ENCODE data around the gene TM4SF20. TPM values are rescaled to one million over a fixed set of nuclear protein-coding genes. Genes with fewer than 3 reads are reported as not detected.
"Not testable (repeated sequence)": the region's sequence is repeated elsewhere in the genome, so short reads cannot be mapped to it uniquely, and the experiment has no call there.

TM4SF20 gene
- total RNA-seq, 1 donor from 2014 or later = not detected

DNA sequence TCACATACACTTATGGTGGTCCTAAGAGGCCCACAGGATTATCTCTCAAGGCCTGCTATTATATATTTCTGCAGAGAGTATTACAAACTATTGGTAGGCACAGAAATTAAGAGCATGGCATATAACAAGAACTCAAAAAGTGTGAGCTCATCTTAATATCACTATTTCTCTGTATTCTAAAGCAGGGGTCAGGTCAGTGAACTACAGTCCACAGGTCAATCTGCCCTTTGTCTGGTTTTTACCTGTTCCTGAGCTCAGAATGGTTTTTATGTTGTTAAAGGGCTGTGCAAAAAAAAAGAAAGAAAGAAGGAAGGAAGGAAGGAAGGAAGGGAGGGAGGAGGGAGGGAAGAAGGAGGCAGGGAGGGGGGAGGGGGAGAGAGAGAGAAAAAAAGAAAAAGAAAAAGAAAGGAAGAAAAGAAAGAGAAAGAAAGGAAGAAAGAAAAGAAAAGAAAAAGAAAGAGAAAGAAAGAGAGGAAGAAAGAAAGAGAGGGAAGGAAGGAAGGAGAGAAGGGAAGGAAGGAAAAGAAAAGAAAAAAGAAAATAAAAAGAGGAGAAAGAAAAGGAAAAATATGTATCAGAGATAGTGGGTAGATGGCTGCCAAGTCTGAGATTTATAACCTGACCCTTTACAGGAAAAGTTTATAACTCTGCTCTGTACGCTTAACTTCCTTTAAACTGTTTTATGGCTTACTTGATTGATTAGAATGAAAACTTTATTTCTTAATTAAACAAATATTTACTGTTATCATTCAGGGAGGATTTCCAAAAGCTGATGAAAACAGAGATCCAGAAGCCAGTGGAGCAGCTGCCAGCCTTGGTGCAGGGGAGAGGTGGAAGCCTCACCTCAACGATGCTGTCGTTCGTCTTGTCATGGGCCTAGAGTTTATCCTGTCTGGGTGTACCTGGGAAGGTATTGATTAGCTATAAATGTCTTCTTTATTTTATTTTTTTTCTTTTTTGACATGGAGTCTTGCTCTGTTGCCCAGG lies 19.9 kb upstream of the TM4SF20 start:
- DNase-seq (ENCODE audit: low spot score in 2 of 2) (no peak), FAIRE-seq (no peak)

DNA sequence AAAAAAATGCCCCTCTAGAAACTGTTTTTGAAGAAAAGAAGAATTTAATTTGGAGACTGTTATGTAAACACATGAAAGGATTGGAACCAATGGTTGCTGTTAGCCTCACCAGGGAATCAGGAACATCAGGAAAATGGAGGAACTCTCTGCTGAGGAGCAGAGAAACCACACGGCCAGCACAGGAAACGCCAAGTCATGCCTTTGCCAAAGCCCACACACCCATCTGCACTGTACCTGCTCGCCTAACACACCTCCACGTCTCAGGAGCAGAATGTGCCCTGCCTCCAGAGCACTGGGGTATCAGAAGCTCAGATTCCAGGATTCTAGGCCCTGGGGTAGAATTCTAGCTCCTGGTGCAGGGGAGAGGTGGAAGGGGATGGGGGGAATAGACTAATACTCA lies 18.5 kb upstream of the TM4SF20 start:
- DNase-seq (ENCODE audit: low spot score in 2 of 2) (no peak), FAIRE-seq (no peak)

DNA sequence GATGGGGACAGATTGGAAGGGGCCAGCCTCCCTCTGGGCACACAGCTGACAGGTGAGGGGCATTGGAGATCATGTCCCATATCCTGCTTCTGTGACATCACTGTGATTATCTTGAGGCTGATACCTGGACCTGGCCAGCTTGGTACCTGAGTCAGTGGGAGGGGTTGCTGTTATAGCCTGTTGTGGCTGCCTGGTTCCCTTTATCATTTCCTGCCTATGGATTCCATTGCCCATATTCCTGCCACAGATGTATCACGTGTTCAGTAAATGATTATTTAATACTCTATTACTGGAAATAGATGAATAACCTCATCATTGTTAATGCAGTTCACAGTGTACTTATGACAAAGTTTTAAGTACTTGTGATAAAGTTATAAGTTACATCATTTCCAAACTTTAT lies 16.4 kb upstream of the TM4SF20 start:
- FAIRE-seq = no peak
- DNase-seq (ENCODE audit: low spot score in 2 of 2) = no peak

DNA sequence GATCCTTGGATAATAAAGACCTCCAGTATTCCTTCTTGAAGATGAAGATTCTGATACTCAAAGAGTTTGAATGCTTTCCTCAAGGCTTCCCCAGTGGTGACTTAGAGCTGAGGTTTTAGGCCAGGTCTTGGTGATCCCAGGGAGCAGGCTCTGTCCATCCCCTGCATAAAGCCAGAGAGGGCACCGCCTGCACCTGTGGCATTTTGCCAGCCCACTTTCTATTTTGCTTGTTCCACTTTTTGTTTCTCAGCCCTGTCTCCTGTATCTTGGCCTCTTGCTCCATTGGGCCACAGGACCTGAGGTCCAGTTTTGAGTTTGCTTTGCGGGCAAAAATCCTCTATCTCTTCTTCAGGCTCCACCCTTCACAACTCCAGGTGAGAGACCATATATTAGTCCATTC lies 15.3 kb upstream of the TM4SF20 start:
- no peak for DNase-seq (ENCODE audit: low spot score in 2 of 2)
- no peak for FAIRE-seq

DNA sequence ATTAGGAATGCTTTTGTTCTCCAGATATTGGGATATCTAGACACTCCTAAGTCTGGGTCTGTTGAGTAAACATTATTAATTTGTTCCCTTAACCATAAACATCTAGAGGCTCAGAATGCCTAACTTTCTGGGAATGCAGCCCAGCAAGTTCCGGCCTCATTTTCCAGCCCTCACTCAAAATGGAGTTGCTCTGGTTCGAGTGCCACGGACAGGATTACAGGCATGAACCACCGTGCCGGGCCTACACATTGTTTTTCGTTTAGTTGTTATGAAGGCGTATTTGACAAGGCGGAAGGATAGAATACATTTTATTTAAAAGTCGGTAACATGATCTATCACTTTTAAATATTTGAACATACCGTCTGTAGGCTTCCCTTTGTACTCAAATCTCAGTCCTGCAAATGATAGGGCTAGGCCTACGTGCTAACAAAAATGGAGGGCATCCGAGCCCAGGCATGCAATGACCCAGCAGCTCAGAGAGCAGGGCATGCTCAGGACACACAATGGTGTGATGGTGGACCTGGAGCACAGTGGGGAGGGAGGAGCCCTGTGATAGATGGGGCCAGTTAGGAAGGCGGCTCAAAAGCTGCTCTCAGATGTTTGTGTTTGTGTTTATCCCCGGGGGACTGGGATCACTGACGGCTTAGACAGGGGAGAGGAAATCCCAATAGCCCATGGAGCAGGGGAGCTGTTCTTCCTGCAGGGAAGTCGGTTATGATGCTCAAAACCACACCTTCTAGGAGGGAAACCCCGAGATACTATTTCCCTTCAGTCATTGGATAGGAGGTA lies 11.6 kb upstream of the TM4SF20 start:
- no peak for FAIRE-seq
- no peak for DNase-seq (ENCODE audit: low spot score in 2 of 2)

DNA sequence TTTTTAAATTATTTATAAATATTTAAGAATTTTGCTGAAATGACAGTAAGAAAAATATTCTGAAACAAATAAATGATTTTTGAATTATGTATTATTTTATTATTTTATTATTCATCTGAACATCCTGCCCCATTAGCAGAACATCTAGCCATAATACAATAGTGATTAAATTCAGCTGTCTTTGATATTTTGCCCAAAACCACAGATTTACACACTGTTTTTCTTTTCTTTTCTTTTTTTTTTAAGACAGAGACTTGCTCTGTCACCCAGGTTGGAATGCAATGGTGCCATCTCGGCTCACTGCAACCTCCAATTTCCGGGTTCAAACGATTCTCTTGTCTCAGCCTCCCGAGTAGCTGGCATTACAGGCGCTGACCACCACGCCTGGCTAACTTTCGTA lies 10.6 kb upstream of the TM4SF20 start:
- FAIRE-seq (peak; percentile 84), DNase-seq (ENCODE audit: low spot score in 2 of 2) (no peak)

DNA sequence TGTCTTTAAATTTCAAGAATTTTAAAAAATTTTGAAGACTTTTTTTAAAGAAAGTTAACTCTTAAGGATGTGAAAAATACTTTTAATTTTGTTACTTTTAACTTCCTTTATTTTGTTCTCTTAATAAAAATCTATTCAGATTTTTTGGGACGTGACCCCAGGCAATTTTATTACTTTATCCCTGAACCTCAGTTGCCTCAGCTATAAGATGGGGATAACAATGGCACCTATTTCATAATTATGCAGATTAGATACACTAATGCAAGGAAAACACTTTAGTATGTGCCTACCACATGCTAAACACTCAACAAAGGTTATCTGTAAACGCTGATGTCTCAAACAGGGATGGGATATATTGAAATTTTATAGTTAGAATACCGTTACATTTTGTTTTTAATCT lies 10.1 kb upstream of the TM4SF20 start:
- peak; percentile 96 for FAIRE-seq
- no peak for DNase-seq (ENCODE audit: low spot score in 2 of 2)

DNA sequence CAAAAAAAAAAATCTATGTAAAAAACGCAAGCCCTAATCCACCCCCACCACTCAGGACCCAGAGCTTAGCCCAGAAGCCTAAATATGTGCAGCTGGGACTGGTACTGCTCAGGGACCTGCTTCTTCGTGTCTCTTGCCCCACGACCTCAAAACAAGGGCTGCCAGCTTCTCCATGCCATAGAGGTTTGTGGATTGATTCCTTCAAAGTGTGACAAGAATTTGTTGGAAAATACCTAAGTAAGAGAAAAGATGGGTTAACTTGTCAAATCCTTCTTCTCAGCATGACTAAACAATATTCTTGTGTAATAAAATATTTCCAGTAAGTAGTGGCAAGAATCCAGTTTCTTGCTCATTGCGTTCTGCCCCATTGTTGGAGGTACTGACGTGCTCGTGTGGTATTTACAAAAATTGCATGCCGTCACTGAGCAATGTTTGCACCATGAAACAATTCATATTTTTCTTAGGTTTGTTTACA lies 9.5 kb upstream of the TM4SF20 start:
- DNase-seq (ENCODE audit: low spot score in 2 of 2) (no peak), FAIRE-seq (no peak)

DNA sequence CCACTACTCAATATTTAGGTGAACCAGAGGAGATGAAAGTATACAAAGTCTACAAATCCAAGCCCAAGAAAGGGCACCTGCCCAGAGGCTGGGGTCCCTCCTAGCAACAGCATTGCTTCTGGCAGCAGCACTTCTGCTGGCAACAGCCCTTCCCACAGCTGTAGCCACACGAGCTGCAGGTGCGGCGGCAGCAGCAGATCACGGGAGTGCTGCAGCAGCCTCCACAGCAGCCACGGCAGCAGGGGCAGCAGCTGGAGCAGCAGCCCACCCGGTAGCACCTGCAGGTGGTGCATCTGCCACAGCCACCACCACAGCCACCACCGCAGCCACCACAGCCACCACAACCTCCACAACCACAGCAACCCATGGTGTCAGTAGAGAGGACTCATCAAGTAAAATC lies 8.5 kb upstream of the TM4SF20 start, which contains the start of gene SCYGR1:
SCYGR1 (minus strand) TSS at position 367 of the 400 bp plus-strand sequence; CDS start at position 367, 0 bp downstream.
- not testable (repeated sequence) for DNase-seq (ENCODE audit: low spot score in 2 of 2); FAIRE-seq

DNA sequence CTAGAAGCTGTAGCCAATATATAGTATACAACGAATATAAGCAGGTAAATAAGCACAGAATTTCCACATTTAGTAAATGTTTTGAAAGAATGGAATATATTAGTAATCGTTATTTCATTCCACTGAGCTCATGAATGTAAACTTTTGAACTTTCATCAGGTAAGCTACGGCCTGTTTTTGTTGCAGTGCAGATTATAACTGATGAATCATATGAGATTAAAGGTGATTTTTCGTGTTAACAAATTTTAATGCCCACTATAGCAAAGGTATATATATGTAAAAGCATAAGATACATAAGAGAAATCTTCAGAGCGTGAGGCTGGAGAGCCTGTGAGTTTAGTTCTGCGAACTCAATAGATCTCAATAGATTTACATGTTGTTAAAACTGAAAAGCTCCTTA lies 7.5 kb upstream of the TM4SF20 start:
- no peak for DNase-seq (ENCODE audit: low spot score in 2 of 2)
- no peak for FAIRE-seq

DNA sequence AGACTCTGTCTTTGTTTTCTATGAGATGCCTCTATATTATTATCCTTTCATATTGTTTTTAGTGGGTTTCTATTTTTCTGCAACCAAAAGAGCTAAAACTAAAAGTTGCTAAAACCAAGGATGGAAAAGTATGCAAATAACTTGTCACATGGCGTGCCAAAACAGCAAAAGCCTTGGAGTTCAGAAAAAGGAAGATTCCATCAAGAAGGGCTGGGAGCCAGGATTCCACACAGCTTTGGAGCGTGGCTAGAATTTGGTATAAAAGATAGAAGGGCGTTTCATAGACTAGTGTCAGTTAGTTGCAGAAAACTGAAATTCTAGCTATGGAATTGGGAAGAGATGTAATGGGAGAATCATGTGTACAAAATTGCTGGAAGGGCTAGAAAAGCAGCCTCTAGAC lies 4.6 kb upstream of the TM4SF20 start:
- FAIRE-seq = no peak
- no peak for DNase-seq (ENCODE audit: low spot score in 2 of 2)

DNA sequence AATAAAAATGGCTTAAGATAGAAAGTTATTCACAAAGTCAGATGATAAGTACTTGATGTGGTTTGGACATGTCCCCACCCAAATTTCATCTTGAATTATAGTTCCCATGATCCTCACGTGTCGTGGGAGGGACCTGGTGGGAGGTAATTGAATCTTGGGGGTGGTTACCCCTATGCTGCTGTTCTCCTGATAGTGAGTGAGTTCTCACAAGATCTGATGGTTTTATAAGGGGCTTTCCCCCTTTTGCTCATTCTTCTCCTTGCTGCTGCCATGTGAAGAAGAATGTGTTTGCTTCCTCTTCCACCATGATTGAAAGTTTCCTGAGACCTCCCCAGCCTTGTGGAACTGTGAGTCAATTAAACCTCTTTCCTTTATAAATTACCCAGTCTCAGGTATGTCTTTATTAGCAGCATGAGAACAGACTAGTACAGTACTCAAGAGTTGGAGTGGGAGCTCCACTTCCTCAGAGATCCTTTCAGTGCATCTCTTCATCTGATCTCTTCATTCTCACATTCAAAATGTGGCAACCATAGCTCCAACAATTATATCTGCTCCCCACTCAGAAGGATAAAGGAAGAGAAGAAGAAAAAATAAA lies 3.2 kb upstream of the TM4SF20 start:
- FAIRE-seq; DNase-seq (ENCODE audit: low spot score in 2 of 2): not testable (repeated sequence)

DNA sequence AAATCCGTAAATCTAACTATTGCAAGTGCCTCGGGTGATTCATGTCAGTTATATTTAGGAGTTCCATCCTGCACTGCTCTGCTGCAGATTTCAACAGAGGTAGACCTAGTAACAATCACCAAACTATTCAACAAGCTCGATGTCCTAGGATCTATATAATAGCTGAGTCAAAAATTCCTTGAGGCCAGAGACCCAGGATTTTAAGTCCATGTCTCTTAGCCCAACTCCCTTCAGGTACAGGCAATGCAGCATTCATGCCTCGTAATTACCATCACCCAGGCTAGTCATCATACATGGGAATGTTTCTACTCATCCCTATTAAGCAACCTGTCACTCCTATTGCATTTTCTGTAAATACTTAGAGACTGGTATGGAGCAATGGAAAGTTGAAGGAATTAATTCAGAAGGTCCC lies 729 bp downstream of the TM4SF20 start:
- DNase-seq (ENCODE audit: low spot score in 2 of 2) = no peak
- no peak for FAIRE-seq

DNA sequence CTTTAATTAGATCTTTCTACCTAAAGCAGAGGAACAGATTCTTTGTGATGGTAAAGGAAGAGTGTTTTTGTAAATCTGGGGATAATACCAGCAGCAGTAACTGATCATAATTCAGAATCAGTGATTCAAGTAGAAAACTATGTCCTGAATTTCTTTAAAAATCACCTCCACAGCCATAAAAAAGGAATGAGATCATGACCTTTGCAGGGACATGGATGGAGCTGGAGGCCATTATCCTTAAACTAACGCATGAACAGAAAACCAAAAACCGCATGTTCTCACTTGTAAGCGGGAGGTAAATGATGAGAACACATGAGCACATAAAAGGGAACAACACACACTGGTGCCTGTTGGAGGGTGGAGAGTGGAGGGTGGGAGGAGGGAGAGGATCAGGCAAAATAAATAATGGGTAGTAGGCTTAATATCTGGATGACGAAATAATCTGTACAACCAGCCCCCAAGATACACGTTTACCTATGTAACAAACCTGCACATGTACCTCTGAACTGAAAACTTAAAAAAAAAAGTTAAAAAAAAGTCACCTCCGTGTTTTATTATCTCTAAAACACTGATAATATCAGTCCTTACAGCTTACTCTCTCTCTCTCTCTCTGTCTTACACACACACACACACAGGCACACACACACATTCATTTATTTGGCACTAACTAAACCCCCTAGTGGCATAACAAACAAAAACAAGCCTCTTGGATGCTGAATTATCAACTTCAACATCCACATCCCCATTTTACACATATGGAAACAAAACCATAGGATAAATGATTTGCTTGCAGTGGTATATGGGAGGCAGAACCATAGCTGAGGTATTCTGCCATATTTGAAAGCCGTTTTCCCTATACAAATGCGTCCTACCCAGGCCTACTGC lies 1.4 kb downstream of the TM4SF20 start:
- DNase-seq (ENCODE audit: low spot score in 2 of 2) (no peak), FAIRE-seq (no peak)

DNA sequence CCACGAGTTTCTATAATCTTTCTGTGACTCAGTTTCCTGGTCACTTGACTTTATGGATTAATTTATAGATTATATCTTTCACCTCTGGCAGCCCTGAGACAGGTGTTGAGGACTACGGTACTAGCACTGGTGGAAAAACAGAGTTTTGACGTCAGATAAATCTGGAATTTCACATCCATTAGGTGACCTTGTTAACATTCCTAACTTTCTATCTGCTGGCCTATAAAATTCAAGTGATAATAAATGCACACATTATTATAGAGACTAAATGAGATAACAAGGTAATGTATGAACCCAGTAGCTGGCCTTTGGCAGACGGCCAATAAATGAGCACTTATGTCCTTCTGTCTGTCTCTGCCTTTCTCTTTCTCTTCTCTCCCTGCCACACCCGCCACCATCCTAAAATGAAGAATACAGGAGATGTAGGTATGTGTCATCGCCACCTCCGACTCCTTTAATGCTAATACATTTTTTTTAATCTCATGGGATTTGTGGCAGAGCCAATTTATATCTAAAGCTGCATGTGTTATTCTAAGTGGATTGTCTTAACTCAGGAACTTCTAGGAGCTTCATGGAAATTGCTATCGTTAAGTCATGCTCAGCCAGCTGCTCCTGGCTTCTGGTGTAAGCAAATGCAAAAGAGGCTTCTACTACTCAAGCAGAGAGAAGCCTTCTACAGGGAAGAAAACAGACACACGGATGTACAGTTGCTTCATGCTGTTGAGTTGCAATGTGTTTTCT lies 2.3 kb downstream of the TM4SF20 start:
- DNase-seq (ENCODE audit: low spot score in 2 of 2) (no peak), FAIRE-seq (no peak)

DNA sequence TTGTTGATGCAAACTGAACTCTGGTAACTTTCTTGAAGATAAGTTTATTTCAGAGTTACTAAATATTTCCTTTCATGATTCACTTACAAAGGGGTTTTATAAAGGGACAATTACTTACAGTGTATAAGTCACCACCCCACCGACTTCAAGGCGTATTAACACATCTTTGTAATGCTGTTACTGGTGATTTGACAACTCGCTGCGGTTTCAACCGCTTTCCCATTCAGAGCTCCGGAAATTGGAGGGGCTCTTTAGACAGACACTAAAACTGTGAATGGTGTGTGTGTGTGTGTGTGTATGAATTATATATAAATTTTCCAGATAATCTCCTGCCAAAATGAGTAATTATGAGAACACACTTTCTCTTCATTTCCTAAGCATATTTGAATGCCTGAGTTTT lies 4.9 kb downstream of the TM4SF20 start:
- DNase-seq (ENCODE audit: low spot score in 2 of 2) = no peak
- FAIRE-seq = no peak

DNA sequence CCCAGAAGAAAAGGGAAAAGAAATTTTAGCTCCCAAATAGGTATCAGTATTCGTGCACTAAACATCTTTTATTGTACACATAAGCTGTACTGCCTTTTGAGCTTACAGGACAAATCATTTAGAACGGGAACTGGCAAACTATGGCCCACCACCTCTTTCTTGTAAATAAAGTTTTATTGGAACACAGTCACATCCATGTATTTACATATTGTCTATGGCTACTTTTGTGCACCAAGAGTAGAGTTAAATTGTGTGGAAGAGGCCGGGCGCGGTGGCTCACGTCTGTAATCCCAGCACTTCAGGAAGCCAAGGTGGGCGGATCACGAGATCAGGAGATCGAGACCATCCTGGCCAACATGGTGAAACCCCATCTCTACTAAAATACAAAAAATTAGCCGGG lies 5.7 kb downstream of the TM4SF20 start:
- DNase-seq (ENCODE audit: low spot score in 2 of 2) (no peak), FAIRE-seq (no peak)

DNA sequence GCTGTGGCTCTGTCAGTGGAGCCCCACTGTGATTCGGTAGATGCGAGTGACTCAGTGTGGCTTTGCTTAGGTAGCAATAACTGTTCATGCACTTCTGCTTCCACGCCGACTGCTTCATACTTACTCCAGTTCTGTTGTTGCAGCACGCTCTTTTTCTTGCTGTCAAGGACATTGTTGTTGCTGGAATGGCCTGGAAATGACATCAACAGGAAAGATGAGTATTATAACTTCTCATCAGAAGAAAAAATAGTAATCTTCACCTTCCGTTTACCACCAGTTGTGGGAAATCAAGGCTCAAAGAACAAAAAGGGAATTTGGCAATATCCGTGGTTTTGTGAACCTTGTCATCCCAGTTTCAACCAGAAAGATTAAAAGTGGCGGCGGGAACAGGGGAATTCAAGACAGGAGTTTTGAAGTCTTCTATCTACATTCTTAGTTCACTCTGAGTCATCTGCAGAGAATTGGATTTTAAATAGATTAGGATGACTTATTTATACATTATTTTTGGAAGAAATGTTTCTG lies 8.3 kb downstream of the TM4SF20 start:
- FAIRE-seq = no peak
- no peak for DNase-seq (ENCODE audit: low spot score in 2 of 2)

DNA sequence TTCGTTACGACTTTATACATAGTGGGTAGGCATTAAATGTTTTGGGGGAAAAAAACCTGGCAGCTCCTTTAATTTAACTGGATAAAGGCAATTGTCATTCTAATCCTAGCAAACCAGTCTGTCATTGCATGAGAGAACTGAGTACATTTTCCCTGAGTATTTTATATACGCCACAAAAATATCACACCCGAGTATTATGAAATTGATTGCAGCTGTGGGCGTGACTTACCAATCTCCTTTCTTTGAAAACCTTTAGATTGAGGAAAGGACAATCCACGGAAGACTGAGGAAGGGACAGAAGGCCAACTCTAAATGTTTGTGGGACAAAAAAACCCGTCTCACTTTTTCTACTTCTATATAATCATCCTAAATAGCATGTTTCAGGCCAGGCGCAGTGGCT lies 9.0 kb downstream of the TM4SF20 start:
- FAIRE-seq (no peak), DNase-seq (ENCODE audit: low spot score in 2 of 2) (no peak)
